ENCODE results near the gene CRTAC1.

The CRTAC1 gene

DNA sequence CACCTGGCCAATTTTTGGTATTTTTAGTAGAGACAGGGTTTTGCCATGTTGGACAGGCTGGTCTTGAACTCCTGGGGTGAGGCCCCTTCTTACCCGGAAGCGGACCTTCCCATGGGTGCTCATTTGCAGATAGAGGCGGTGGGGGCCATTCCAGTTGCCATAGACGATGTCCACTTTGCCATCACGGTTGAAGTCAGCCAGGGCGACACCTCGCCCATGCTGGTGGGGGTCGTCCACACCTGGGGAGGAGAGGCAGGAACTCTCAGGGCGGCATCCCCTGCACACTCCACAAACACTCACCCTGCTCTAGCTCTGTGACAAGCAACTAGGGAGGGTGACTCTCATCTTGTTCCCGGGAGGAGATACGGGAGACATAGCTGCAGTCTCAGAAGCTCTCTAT lies 125.8 kb downstream of the CRTAC1 start:
- no peak overlapping the region for H3K27ac ChIP-seq

DNA sequence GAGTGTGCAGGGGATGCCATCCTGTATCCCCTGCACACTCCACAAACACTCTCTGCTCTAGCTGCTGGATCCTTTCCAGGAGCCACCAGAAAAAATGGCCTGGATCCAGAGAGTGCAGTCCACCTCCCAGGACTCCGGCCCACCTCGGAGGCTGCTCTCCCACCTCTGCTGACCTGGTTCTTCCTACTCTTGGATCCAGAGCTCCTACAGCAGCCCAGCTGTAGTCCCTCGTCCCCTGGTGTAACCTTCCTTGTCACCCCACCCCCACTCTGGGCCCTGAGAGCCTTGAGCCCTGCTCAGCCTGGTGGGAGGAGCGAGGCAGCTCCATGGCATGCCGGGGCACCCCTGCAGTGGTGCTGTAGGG lies 126.4 kb downstream of the CRTAC1 start:
- H3K27ac ChIP-seq, result no peak overlapping the region
- no peak for DNase-seq (ENCODE audit: low read depth, low spot score)

More for the DNA sequence above, 125.8 kb downstream of the CRTAC1 start:
- DNase-seq (ENCODE audit: low read depth, low spot score), result no peak

DNA sequence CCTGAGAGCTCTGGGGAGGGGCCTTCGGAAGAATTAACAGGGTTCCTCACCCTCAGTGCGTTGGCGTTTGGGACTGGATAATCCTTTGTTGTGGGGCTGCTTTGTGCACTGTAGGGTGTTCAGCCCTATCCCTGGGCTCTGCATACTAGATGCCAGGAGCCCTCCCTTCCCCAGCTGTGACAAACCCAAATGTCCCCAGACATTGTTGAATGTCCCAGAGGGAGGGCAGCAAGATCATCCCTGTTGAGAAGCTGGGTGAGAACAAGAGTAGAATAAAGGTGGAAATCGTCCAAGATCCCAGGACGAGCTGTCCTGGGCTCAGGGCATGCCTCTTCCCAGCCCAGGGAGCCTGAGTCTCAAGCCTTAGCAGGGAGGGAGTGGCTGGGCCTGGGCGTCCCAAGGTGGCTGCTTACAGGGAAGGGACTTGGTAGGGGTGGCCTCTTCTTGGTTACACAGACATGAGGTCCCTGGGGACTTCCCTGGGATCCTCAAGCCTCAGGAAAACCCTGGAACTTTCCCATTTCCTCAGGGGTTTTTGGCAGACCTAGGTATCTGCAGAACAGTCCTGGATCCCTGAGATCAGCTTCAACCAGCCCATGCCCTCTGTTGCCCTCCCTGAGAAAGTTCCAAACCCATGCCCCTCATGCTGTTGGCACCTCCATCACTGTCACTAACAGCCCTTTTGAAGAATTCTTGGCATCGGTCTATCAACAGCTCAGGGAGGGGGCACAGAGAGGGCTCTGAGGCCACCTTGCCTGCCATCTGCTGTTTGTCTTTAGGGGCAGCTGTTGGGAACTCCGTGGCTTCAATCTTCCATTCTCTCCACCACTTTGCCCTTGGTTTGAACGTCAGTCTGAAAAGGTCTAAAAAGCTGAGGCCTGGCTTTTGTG lies 127.0 kb downstream of the CRTAC1 start:
- H3K27ac ChIP-seq, result no peak overlapping the region
- no peak for DNase-seq (ENCODE audit: low read depth, low spot score)

DNA sequence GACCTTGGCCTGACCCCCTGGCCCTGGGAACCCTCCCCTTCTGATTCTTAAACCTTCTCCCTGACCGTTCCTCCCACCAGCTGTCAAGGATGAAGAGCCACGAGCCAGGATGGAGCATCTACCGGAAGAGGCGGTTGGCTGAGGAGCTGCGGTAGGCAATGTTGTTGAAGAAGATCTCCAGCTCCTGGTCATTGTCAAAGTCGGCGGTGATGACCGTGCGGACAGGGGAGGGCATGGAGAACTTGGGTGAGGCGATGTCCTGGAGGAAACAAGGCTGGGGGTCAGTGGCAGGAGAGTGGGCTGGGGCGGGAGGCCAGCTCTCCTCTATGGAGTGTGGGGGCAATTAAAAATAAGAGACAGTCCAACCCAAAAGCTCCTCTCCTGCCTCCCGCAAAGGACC lies 129.0 kb downstream of the CRTAC1 start:
- H3K27ac ChIP-seq, result no peak overlapping the region
- no peak for DNase-seq (ENCODE audit: low read depth, low spot score)

DNA sequence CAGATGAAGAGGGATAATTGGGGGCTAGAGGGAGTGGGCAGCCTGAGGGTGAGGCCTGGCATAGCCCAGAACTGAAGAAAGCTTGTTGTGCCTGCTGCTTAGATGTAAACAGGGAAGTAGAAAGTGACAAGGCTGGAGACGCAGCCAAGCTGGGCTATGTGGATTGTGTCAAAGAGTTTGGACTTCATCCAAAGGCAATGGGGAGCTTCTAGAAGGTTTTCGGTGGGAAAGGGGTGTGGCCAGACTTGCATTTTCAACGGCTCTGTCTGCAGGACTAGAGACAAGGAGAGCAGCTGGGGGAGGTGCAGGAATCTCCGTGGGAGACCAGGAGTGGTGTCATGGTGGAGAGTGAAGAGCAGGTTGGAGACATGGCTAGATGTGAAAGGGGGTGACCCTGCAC lies 132.0 kb downstream of the CRTAC1 start:
- no peak for DNase-seq (ENCODE audit: low read depth, low spot score)

DNA sequence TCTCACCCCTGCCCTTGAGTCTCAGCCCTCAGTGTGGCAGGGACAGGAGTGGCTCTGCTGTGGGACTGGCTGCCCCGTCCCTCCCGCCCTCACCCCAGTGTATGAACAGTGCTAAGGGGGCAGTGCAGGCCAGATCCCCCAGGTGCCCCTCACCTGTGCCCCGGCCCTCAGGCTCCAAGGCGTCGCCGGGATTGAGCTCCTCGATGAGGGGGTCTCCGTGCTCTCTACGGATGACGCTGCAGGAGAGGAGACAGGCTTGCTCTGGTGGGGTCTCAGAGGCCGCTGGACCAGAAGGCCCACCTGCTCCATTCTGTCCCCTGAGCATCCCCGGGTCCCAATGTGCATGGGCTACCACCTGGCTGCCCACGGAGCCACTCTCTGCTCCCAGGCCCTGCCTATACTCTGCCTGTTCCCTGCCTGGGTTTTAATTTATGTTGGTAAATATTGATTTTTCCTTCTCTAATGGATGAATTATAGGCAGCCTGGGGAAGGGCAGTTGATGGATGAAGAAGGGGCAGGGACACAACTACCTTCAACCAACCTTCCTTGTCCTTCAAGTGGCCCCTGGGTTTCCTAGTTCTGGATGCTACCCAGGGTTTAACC lies 133.6 kb downstream of the CRTAC1 start:
- no peak overlapping the region for H3K27ac ChIP-seq
- no peak for DNase-seq (ENCODE audit: low read depth, low spot score)

More for the DNA sequence above, 132.0 kb downstream of the CRTAC1 start:
- H3K27ac ChIP-seq, result no peak overlapping the region

DNA sequence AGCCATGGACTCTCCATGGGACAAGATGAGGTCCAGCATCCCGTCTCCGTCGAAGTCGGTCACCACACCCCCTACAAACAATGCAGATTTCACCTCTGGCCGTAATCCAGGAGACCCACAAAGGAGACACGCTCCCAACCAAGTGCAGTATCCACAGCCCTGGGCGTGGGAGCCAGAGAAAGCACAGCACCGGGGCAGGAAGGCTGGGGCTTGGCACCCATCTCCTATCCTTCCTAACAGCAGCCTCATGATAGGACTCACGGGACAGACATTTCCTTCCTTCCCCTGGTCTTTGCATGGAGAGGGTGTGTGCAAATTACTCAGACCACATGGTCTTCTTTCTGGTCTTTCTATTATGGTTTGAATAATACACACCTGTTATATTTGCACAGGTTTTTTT lies 134.5 kb downstream of the CRTAC1 start:
- no peak overlapping the region for H3K27ac ChIP-seq
- DNase-seq (ENCODE audit: low read depth, low spot score), result no peak

DNA sequence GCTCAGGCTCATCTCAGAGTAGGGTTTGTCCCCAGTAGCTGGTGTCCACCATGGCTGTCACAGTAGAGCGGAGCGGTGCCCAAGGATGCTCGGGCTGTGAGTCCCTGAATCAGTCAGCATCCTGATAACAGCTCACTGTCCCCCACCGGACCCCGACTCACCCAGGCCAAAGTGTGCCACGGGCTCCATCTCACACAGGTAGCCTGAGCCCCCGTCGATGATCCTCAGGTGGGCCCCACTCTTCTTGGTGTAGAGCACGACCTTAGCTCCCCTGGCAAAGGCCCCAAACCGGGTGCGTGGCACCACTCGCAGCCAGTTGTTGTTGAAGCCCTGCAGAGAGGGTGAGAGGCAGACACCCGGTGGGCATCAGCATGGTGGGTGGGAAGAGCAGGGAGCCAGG lies 135.3 kb downstream of the CRTAC1 start:
- no peak overlapping the region for H3K27ac ChIP-seq
- no peak for DNase-seq (ENCODE audit: low read depth, low spot score)

DNA sequence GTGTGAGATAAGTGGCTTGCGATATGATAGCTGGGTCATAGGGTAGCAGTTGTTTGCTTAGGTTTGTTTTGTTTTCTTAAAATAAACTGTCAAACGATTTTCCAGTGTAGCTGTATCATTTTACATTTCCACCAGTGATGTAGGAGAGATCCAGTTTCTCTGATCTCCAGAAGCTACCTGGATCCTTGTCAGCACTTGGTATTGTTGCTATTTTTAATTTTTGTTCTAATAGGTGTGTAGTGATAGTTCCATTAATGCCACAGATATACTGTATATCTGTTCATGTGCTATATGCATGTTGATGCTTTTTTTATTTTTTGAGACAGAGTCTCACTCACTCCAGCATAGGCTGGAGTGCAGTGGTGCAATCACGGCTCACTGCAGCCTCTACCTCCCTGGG lies 136.3 kb downstream of the CRTAC1 start:
- no peak for DNase-seq (ENCODE audit: low read depth, low spot score)
- no peak overlapping the region for H3K27ac ChIP-seq

DNA sequence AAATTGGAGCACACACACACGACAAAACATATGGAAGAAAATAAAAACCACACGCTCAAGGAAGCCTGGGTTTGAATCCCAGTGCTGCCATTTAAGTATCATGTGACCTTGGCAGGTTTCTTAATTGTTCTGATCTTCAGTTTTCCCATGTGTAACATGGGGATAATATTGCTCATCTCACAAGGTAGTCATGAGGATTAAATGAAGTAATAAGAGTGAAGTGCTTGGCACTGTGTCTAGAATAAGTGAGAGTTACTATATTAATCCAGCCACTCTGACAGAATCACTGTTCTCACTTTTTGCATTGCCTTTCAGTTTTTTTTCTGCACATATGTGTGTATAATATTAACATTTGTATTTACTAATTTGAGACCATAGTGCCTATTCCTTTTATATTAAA lies 137.5 kb downstream of the CRTAC1 start:
- no peak overlapping the region for H3K27ac ChIP-seq
- no peak for DNase-seq (ENCODE audit: low read depth, low spot score)

DNA sequence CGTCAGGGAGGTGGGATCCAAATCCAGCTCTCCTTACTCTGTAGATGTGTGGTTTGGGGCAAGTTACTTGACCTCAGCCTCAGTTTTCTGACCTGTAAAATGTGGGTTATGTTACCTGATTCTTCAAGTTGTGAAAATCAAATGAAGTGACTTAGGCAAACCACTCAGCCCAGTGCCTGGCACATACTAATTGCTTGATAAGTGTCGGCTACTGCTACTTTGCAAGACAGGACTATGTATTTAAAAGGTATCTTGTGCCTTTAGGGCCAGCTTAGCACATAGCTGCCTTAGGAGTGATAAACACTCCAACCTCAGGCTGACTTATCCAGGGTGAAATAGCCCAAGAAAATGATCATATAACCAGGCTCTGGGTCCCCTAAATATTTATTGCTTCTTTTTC lies 137.9 kb downstream of the CRTAC1 start:
- no peak overlapping the region for H3K27ac ChIP-seq
- no peak for DNase-seq (ENCODE audit: low read depth, low spot score)

DNA sequence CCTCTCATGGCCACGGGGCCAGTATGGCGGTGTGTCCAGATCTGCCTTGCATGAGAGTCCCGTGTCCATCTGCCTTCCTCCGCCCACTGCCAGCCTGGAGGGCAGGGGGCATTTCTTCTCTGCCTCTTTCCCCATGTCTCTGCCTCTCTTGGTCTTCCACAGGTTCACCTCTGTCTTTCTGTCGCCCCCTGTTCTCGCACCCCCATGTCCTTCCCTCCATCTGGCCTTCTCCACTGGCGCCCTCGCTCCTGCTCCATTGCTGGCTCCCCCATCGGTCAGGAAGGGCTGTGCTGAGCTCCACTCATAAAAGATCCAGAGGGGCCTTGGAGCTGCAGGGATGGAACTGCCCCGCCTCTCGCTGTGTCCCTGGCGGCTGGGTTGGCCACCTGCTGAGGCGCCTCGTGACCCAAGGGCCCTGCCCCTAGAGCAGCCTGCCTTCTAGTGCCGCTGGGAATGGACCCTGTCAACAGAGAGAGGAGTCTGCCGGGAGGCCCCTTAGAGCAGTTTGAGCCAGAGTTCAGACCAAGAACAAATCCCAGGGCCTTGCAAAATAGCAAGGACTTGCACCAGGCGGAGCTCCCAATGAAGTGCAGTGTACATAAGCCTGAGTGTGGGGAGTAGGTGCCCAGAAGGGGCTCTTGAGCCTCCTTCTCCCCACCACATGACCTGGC lies 138.8 kb downstream of the CRTAC1 start:
- H3K27ac ChIP-seq, result no peak overlapping the region
- DNase-seq (ENCODE audit: low read depth, low spot score), result no peak

DNA sequence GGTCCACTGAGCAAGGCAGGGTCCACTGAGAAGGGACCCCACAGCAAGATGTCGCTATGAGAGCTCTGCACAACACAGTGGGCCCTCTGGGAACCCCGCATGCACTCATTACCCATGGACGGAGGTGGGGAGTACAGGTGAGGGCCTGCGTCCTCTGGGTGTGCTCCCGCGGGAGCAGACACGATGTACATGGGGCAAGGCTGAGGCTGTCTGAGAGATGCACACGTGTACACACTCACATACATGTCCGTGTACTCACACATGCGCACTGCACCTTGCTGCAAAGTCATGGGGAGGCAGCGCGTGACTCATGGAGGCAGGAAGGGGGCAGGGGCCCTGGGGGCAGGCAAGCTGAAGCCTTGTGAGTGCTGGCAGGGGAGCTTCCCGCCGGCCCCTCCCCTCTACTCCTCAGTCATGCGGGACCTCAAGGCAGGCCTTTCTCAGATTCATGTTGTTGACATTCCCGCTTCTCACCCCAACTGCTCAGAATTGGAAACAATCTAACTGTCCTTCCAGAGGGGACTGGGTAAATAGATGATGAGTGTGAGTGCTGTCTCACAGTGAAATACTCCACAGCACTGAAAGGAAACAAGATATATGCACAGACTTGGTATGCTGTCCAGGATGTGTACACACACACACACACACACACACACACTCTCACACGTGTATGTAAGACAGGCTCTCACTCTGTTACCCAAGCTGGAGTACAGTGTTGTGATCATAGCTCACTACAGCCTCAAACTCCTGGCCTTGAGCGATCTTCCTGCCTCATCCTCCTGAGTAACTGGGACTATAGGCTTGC lies 140.8 kb downstream of the CRTAC1 start:
- H3K27ac ChIP-seq, result peak overlapping the region; percentile 62

DNA sequence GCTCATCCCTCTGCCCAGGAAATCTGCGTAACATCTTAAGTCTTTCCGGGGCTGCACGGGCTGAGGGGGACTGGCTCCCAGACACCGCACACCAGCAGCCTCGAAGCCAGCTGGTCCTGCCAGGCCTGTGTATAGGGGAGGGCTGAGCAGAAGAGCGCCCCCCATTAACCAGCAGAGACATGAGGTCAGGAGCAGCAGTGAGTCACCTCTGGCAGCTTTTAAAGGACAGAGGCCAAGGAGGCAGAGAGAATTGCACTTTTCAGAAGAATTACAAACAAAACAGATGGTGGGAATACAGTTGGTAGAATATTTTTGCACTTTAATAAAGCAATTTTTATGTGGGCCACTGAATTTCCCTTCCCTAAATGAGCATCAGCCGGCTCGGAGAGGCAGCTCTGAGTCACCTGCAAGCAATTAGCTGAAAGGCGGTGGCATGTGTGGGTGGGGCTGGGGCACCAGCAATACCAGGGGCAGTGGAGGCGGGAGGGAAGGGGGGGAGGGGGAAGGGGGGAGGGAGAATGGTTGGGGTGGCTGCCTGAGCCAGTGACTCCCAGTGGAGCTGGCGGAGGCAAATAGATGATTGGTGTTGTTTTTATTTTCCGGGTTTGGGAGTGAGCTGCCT lies 141.7 kb downstream of the CRTAC1 start:
- peak overlapping the region; percentile 62 for H3K27ac ChIP-seq
- DNase-seq (ENCODE audit: low read depth, low spot score), result peak; percentile 10

More for the DNA sequence above, 140.8 kb downstream of the CRTAC1 start:
- DNase-seq (ENCODE audit: low read depth, low spot score), result peak; percentile 65

DNA sequence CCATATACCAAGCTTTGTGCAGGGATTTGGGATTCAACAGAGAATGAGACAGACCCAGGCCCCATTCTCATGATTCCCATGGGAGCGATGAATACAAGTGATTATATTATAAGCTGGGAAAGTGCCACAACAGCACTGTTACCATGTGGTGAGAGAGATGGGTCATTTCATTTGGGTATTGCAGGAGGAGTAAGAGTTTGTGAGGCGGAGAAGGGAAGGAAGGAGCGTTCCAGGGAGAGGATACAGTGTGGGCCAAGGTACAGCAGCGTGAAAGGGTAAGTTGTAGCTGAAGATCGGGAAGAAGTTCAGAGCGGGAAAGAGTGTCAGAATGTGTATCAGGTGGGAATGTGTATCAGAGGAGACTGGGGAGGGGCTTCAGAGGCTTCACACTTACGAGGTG lies 142.3 kb downstream of the CRTAC1 start:
- H3K27ac ChIP-seq, result no peak overlapping the region
- no peak for DNase-seq (ENCODE audit: low read depth, low spot score)

DNA sequence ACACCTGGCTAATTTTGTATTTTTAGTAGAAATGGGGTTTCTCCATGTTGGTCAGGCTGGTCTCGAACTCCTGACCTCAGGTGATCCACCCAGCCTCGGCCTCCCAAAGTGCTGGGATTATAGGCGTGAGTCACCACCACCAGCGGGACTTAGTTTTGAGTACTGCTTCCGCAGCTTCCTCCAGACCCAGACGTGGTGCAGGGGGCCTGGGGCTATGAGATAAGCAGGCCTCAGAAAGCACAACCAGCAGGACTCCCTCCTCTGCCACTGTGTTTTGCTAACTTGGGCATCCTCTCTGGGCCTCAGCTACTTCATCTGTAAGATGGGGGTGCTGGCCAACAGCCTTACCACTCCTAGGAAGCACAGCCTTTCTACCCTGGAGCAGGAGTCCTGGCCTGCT lies 143.0 kb downstream of the CRTAC1 start:
- DNase-seq (ENCODE audit: low read depth, low spot score), result no peak
- H3K27ac ChIP-seq, result no peak overlapping the region

DNA sequence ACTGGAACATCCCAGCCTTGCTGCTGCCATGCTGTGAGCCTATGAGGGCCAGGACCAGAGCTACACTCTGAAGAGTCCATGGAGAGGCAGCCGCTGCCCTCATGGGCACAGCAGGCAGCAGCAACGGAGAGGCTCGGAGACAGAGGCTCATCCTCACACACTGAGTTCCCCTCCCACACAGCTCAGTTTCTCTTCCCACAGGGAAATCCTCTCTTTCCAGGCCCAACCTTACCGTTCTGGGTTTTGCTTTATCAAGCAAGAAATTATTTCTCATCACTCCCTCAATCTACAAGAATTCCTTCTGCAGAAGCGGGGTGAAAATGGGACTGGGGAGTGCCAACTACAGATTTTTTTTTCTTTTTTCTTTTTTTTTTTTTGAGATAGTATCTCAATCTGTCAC lies 144.1 kb downstream of the CRTAC1 start:
- no peak overlapping the region for H3K27ac ChIP-seq
- no peak for DNase-seq (ENCODE audit: low read depth, low spot score)

DNA sequence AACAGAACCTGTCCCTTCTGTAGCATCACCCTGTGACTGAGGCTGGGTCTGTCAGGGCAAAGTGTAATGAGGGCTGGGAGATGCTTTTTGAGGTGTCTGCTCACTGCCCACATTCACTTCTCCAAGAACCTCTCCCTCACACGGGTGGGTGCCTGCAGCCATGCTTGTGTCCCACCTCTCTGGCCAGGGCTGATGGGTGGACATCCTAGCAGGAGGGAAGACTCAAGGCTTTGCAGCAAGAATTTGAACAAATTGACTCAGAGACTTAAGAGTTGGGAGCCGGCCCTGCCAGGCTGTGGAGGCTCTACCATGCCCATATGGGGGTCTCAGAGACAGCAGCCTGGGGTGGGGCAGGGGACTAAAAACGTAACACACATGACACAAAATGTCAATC lies 147.3 kb downstream of the CRTAC1 start:
- no peak for DNase-seq (ENCODE audit: low read depth, low spot score)
- H3K27ac ChIP-seq, result no peak overlapping the region

DNA sequence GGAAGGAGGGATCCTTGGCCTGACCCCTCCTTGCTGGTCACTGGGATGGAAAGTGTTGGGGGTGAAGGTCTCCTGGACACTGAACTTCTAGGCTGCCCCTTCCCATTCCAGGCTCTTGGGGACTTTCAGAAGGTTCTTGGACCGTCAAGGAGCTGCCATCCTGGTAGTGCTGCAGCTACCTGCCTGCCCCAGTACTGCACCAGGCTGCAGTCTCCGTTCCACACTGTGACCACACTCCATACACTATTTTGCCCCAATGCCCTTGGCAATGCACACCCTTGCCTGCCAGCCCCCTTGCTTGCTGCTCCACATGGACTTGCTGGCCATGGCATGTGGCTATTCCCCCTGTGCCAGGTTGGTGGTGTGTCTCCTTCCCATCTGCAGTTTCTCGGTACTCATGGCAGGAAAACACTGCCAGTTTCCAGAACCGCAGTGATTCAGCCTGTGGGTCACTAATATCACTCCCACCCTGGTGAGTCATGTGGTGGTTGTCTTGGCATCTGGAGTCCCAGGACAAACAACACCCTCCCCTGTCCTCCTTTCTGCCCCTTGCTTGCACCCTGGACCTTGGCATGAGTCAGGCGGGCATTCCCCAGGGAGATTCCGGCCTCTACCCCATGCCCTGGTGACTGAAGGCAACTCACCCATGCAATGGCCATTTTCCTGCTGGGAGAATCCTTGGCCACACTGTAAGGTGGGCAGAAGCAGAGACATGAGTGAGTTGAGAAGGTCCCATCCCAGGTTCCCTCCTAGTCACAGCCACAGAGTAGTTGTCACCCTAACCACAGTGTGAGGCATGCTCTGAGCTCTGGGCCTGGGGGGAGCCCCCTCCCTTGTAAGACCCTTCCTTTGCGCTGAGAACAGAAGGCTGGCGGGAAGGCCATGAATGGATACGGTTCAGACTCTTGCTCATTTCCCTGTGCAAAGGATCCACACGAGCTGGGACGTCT lies 148.0 kb downstream of the CRTAC1 start:
- H3K27ac ChIP-seq, result no peak overlapping the region
- peak; percentile 92 for DNase-seq (ENCODE audit: low read depth, low spot score)
